Transverse colon (tissue), 3 donors: ENCODE results near the gene C11orf21.

Source experiments
- CTCF ChIP-seq, 5 experiments: fragments of 200-600 bp in 3 of 5; fragments of 450-650 bp in 2 of 5; sonication (generic) in 3 of 5; IDR thresholded peaks; 1 replicate in 2 of 5; 2 replicates in 3 of 5; pipeline ENCODE4 v1.5.1; 2016 to 2017; ENCODE audit warnings: antibody characterized with exemption in 5 of 5, inconsistent platforms in 3 of 5, mild to moderate bottlenecking in 2 of 5, moderate library complexity in 1 of 5
- POLR2A ChIP-seq: fragments of 450-650 bp; IDR thresholded peaks from one replicate; pipeline ENCODE4 v1.6.1; 2016; ENCODE audit warnings: antibody characterized with exemption, mild to moderate bottlenecking, moderate library complexity

GRCh38 chr11:2256951-2257700 is 44.6 kb downstream of the C11orf21 start:
- TF ChIP-seq CTCF (IDR thresholded peaks at IDR 0.05) = no peak
- TF ChIP-seq POLR2A = no peak
